Loucy (cell line): Measurements from ENCODE around the gene TOP3B.

Experiments
- H2AFZ ChIP-seq: fragments of 200-600 bp; sonication (generic); 2 replicates; pipeline ENCODE4 v1.6.0; 2016; ENCODE audit warnings: antibody characterized with exemption, mild to moderate bottlenecking, low read length, moderate library complexity
- H3F3A ChIP-seq: fragments of 200-600 bp; 2 replicates; pipeline ENCODE4 v1.6.0; 2016; ENCODE audit warnings: antibody characterized with exemption, low read depth, mild to moderate bottlenecking
- H3K27me3 ChIP-seq: fragments of 200-600 bp; sonication (generic); 2 replicates; pipeline ENCODE4 v1.6.1; 2014; ENCODE audit warnings: low read length, mild to moderate bottlenecking; ENCODE audit not compliant: insufficient read depth, poor library complexity, severe bottlenecking
- H3K36me3 ChIP-seq: fragments of 200-600 bp; sonication (generic); 2 replicates; pipeline ENCODE4 v1.6.1; 2016; ENCODE audit warnings: low read length; ENCODE audit not compliant: insufficient read depth
- H3K4me1 ChIP-seq: fragments of 200-600 bp; sonication (generic); 2 replicates; pipeline ENCODE4 v1.5.1; 2014; ENCODE audit warnings: low read length, mild to moderate bottlenecking; ENCODE audit not compliant: insufficient read depth, poor library complexity, severe bottlenecking
- H3K4me2 ChIP-seq: fragments of 200-600 bp; sonication (generic); 2 replicates; pipeline ENCODE4 v1.6.0; 2014; ENCODE audit warnings: antibody characterized with exemption, low read length, low read depth, mild to moderate bottlenecking; ENCODE audit not compliant: poor library complexity, severe bottlenecking
- H3K4me3 ChIP-seq: fragments of 200-600 bp; sonication (generic); 2 replicates; pipeline ENCODE4 v1.5.1; 2014; ENCODE audit warnings: low read length, mild to moderate bottlenecking, mixed read lengths; ENCODE audit not compliant: poor library complexity, severe bottlenecking
- H3K79me2 ChIP-seq: fragments of 200-600 bp; sonication (generic); 2 replicates; pipeline ENCODE4 v1.6.1; 2014; ENCODE audit warnings: low read length; ENCODE audit not compliant: insufficient read depth
- H3K9ac ChIP-seq: fragments of 200-600 bp; sonication (generic); 2 replicates; pipeline ENCODE4 v1.6.0; 2014; ENCODE audit warnings: mild to moderate bottlenecking, low read depth, low read length, moderate library complexity; ENCODE audit not compliant: poor library complexity, severe bottlenecking
- H3K9me2 ChIP-seq: fragments of 200-600 bp; sonication (generic); replicated peaks from 2 replicates; pipeline ENCODE4 v1.6.1; 2016; ENCODE audit warnings: low read depth, low read length, mixed read lengths
- H3K9me3 ChIP-seq: fragments of 200-600 bp; sonication (generic); 2 replicates; pipeline ENCODE4 v1.6.1; 2014; ENCODE audit warnings: mild to moderate bottlenecking, antibody characterized with exemption, low read length, low read depth; ENCODE audit not compliant: insufficient read depth
- H4K20me1 ChIP-seq: fragments of 200-600 bp; sonication (generic); 2 replicates; pipeline ENCODE4 v1.6.0; 2014; ENCODE audit warnings: antibody characterized with exemption, low read length, mild to moderate bottlenecking; ENCODE audit not compliant: insufficient read depth, poor library complexity, severe bottlenecking
- EZH2phosphoT487 ChIP-seq: fragments of 200-600 bp; IDR thresholded peaks from 2 replicates; pipeline ENCODE4 v1.6.1; 2018; ENCODE audit warnings: antibody characterized with exemption, mild to moderate bottlenecking, moderate library complexity, borderline replicate concordance
- TF ChIP-seq, protein P1 (sequence below): fragments of 200-600 bp; sonication (generic); conservative IDR thresholded peaks from 2 replicates; pipeline ENCODE4 v1.5.1; 2014; ENCODE audit warnings: mild to moderate bottlenecking, antibody characterized with exemption, low read length

TOP3B gene

DNA sequence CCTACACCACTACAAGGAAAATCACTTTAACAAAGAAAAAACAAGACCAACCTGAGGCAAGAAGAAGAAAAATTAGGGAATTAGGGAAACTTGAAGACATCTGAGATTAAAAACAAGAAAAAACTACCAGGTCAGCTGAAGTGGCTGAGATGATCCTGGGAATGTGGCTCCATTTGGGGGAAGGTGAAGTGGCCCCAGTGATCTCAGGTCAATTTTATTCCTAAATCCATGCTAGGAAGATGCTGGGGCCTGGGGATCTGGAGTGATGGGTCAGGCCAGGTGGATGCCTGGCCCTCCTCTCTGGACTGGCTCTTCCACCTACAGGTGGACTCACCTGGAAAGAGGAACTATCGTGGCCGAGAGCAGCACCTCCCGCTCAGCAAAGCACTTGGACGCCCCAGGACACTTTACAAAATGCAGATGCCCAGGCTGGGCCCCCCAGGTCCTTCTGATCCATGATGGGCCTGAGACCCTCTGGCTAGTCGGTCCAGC is 6.7 kb downstream of the TOP3B start:
- Histone ChIP-seq H4K20me1 (peaks cover 2% of the 10 kb centered on the region), H3K9ac (no peak overlapping the region), H3F3A (no peaks in the 10 kb centered on the region), H3K4me1 (peaks cover 7% of the 10 kb centered on the region), H3K36me3 (peaks cover 13% of the 10 kb centered on the region; the same call in 1 of the 2 replicates), H3K79me2 (peaks cover 7% of the 10 kb centered on the region; the same call in 1 of the 2 replicates), H3K27me3 (no peaks in the 10 kb centered on the region), H3K9me3 (no peaks in the 10 kb centered on the region), H2AFZ (no peak overlapping the region), H3K4me3 (no peak overlapping the region), H3K9me2 (no peaks in the 10 kb centered on the region), H3K4me2 (no peak overlapping the region)
- TF ChIP-seq EZH2phosphoT487: no peak
- TF ChIP-seq, protein P1, sequence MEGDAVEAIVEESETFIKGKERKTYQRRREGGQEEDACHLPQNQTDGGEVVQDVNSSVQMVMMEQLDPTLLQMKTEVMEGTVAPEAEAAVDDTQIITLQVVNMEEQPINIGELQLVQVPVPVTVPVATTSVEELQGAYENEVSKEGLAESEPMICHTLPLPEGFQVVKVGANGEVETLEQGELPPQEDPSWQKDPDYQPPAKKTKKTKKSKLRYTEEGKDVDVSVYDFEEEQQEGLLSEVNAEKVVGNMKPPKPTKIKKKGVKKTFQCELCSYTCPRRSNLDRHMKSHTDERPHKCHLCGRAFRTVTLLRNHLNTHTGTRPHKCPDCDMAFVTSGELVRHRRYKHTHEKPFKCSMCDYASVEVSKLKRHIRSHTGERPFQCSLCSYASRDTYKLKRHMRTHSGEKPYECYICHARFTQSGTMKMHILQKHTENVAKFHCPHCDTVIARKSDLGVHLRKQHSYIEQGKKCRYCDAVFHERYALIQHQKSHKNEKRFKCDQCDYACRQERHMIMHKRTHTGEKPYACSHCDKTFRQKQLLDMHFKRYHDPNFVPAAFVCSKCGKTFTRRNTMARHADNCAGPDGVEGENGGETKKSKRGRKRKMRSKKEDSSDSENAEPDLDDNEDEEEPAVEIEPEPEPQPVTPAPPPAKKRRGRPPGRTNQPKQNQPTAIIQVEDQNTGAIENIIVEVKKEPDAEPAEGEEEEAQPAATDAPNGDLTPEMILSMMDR: no peak

DNA sequence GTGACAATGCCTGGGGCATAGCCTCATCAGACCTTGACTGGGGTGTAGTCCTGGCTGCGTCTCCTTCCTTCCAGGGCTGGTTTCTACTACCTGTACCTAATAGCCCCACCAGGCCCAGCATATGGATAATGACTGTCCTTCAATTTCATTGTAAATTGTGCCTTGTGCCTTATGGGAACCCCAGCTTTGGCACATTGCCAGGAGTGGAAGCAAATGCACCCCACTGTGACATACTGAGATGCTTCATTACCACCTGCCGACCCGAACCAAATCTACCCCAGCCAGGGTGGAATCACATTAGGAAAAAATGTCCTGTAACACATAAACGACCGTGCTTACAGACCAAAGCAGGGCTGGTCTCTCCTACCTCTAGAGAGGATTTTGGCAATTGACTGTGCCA is 7.3 kb downstream of the TOP3B start:
- Histone ChIP-seq H3K36me3 (peaks cover 13% of the 10 kb centered on the region; the same call in 1 of the 2 replicates), H2AFZ (no peak overlapping the region), H3F3A (no peaks in the 10 kb centered on the region), H3K9me3 (no peaks in the 10 kb centered on the region), H3K4me2 (no peak overlapping the region), H3K27me3 (no peaks in the 10 kb centered on the region), H4K20me1 (no peaks in the 10 kb centered on the region), H3K9me2 (no peaks in the 10 kb centered on the region), H3K4me1 (peaks cover under 1% of the 10 kb centered on the region), H3K4me3 (no peak overlapping the region), H3K79me2 (peaks cover under 1% of the 10 kb centered on the region; the same call in 1 of the 2 replicates), H3K9ac (no peak overlapping the region)
- TF ChIP-seq EZH2phosphoT487: no peak
- TF ChIP-seq, protein P1: no peak

DNA sequence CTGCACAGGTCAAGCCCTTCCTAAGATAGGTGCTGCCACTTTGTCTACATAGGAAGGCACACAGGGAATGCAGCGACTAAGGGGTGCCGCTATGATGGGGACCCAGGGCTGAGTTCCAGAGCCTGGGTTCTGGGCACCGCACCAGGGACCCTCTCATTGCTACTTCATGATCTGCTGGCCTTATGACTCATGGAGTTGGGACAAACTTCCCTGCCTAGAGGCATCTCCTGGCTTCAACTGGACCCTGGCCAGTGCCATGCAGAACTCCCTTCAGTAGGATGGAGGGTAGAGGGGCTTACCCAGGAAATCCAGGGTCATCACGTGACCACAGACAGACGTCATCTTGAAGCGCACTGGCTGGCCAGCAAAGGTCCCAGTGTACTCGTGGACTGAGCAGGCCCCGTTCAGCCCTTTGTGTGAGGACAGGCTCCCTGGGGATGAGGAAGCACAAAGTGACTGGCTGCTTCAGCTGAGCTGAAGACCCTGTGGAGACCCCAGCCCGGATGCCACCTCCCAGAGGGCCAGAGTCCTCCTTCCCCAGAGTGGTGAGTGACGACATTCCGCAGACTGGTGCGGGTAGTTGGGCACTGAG is 8.4 kb downstream of the TOP3B start:
- Histone ChIP-seq H3K4me3 (no peak overlapping the region), H3K9me2 (no peaks in the 10 kb centered on the region), H3K9me3 (no peaks in the 10 kb centered on the region), H3K79me2 (no peaks in the 10 kb centered on the region; the same call in 1 of the 2 replicates), H3K9ac (no peak overlapping the region), H3K36me3 (peaks cover 13% of the 10 kb centered on the region; the same call in 1 of the 2 replicates), H2AFZ (no peak overlapping the region), H3K4me1 (no peaks in the 10 kb centered on the region), H3K4me2 (no peak overlapping the region), H4K20me1 (no peaks in the 10 kb centered on the region), H3F3A (no peaks in the 10 kb centered on the region), H3K27me3 (no peaks in the 10 kb centered on the region)
- no peak for TF ChIP-seq EZH2phosphoT487
- TF ChIP-seq, protein P1: no peak
